Calu3 (cell line): ENCODE results near the gene SGCB. TPM values are rescaled to one million over a fixed set of nuclear protein-coding genes. Genes with fewer than 3 reads are reported as not detected.

ENCODE experiments used
- BruUV-seq: library from RNA; stranded (reverse); fragments of 400-500 nt; replicated peaks from 2 replicates; lab custom pipeline; 2021; lab: Mats Ljungman, UMichigan
- CTCF ChIA-PET: fragments of 300-600 bp; sonication (Branson Sonifier 250); formaldehyde crosslinking; loops from one replicate; lab custom pipeline; 2022; ENCODE audit warnings: antibody characterized with exemption; lab: Charles Lee
- DNase-seq: peaks from one replicate; pipeline ENCODE4 v3.0.0; 2022
- H3K27ac Mint-ChIP-seq: one replicate; pipeline ENCODE4 v1.8.0; 2022; ENCODE audit warnings: mixed read lengths; ENCODE audit not compliant: unreplicated experiment
- H3K27me3 Mint-ChIP-seq: one replicate; pipeline ENCODE4 v1.8.0; 2022; ENCODE audit warnings: mixed read lengths; ENCODE audit not compliant: unreplicated experiment
- H3K36me3 Mint-ChIP-seq: one replicate; pipeline ENCODE4 v1.8.0; 2022; ENCODE audit warnings: mild to moderate bottlenecking, moderate library complexity, mixed read lengths; ENCODE audit not compliant: insufficient read depth, unreplicated experiment
- H3K4me1 Mint-ChIP-seq: one replicate; pipeline ENCODE4 v1.8.0; 2022; ENCODE audit warnings: mild to moderate bottlenecking, low read depth, mixed read lengths; ENCODE audit not compliant: unreplicated experiment
- H3K4me3 Mint-ChIP-seq: one replicate; pipeline ENCODE4 v1.8.0; 2022; ENCODE audit warnings: mild to moderate bottlenecking, low read depth, moderate library complexity, mixed read lengths; ENCODE audit not compliant: unreplicated experiment
- H3K9me3 Mint-ChIP-seq: one replicate; pipeline ENCODE4 v1.8.0; 2022; ENCODE audit warnings: low read depth, mixed read lengths; ENCODE audit not compliant: unreplicated experiment
- CTCF ChIP-seq: fragments of 200-600 bp; IDR thresholded peaks from one replicate; pipeline ENCODE4 v1.8.0; 2022; ENCODE audit warnings: antibody characterized with exemption; ENCODE audit not compliant: unreplicated experiment
- intact Hi-C: fragments of 100-400 bp; cut with micrococcal nuclease; formaldehyde crosslinking; loops from one replicate; pipeline ENCODE4 v1.10.0; 2022; ENCODE audit not compliant: unreplicated experiment
- total RNA-seq: library from RNA; stranded (reverse); gene quantifications from 2 replicates; pipeline ENCODE4 v1.2.3, GENCODE V29; 2022

Gene SGCB
- total RNA-seq, 1 experiment from 2014 or later: 11.8 TPM

- H3K9me3 Mint-ChIP-seq: no peaks in the 10 kb centered on the region
- no TSS peak for BruUV-seq
- H3K27me3 Mint-ChIP-seq: peaks cover 59% of the 10 kb centered on the region
- TF ChIP-seq CTCF: no peak
- intact Hi-C loops: no loop called here
- H3K36me3 Mint-ChIP-seq: peaks cover 4% of the 10 kb centered on the region
- H3K4me1 Mint-ChIP-seq: no peaks in the 10 kb centered on the region
- H3K4me3 Mint-ChIP-seq: peak overlapping the region; percentile 63
- no peak overlapping the region for H3K27ac Mint-ChIP-seq
- DNase-seq: peak; percentile 40
- CTCF ChIA-PET: no interaction called here
These were observed 13.7 kb upstream of the SGCB start for GRCh38 chr4:52051615-52052474.

GRCh38 chr4:52051213-52051614 lies 13.1 kb upstream of the SGCB start, which contains the start of gene SPATA18:
Gene SPATA18 (plus strand): TSS chr4:52051304. CDS start chr4:52051705, 401 bp downstream.
- no peak for TF ChIP-seq CTCF
- H3K4me1 Mint-ChIP-seq: no peaks in the 10 kb centered on the region
- no TSS peak for BruUV-seq
- H3K27me3 Mint-ChIP-seq: peaks cover 55% of the 10 kb centered on the region
- H3K9me3 Mint-ChIP-seq: no peaks in the 10 kb centered on the region
- peaks cover 4% of the 10 kb centered on the region for H3K36me3 Mint-ChIP-seq
- intact Hi-C loops: no loop called here
- H3K27ac Mint-ChIP-seq: no peak within 1 kb of the TSS
- DNase-seq: no peak
- peak within 1 kb of the TSS; percentile 63 for H3K4me3 Mint-ChIP-seq
- CTCF ChIA-PET: no interaction called here

- no peaks in the 10 kb centered on the region for H3K9me3 Mint-ChIP-seq
- intact Hi-C loops: no loop called here
- H3K27ac Mint-ChIP-seq: no peak overlapping the region
- no peak overlapping the region for H3K4me3 Mint-ChIP-seq
- CTCF ChIA-PET: no interaction called here
- peaks cover 4% of the 10 kb centered on the region for H3K36me3 Mint-ChIP-seq
- H3K27me3 Mint-ChIP-seq: peaks cover 44% of the 10 kb centered on the region
- H3K4me1 Mint-ChIP-seq: no peaks in the 10 kb centered on the region
- no peak for DNase-seq
- no TSS peak for BruUV-seq
- TF ChIP-seq CTCF: no peak
These were observed 11.2 kb upstream of the SGCB start for GRCh38 chr4:52049266-52049665.

- H3K36me3 Mint-ChIP-seq: no peaks in the 10 kb centered on the region
- CTCF ChIA-PET: no interaction called here
- intact Hi-C loops: no loop called here
- DNase-seq: no peak
- H3K4me3 Mint-ChIP-seq: no peak overlapping the region
- TF ChIP-seq CTCF: no peak
- no TSS peak for BruUV-seq
- no peaks in the 10 kb centered on the region for H3K9me3 Mint-ChIP-seq
- peaks cover 50% of the 10 kb centered on the region for H3K27me3 Mint-ChIP-seq
- H3K27ac Mint-ChIP-seq: no peak overlapping the region
- H3K4me1 Mint-ChIP-seq: no peaks in the 10 kb centered on the region
These were observed 6.9 kb upstream of the SGCB start for GRCh38 chr4:52045028-52045427.
